Astrocyte (in vitro differentiated cells and primary cell): Measurements from ENCODE around the gene SIGLEC15. TPM values are rescaled to one million over a fixed set of nuclear protein-coding genes. Genes with fewer than 3 reads are reported as not detected.

Source experiments
- DNase-seq: peaks from one replicate; pipeline ENCODE4 v3.0.0-alpha.2; 2010; ENCODE audit warnings: low read depth
- FAIRE-seq: peaks from 2 replicates; lab custom pipeline; 2011; peaks lifted over from hg19 to GRCh38; lab: Jason Lieb, UNC
- H2AFZ ChIP-seq: 2 replicates; pipeline ENCODE4 v1.6.0; 2012; ENCODE audit warnings: low read depth, low read length, inconsistent platforms
- H3K27ac ChIP-seq: 2 replicates; pipeline ENCODE4 v1.5.1; 2011; ENCODE audit warnings: low read depth, low read length, inconsistent platforms
- H3K27me3 ChIP-seq: 2 replicates; pipeline ENCODE4 v1.6.0; 2011; ENCODE audit warnings: low read length, inconsistent platforms; ENCODE audit not compliant: insufficient read depth
- H3K36me3 ChIP-seq: 2 replicates; pipeline ENCODE4 v1.5.1; 2011; ENCODE audit warnings: low read length, inconsistent platforms; ENCODE audit not compliant: insufficient read depth
- H3K4me1 ChIP-seq: 2 replicates; pipeline ENCODE4 v1.5.1; 2011; ENCODE audit warnings: low read length, inconsistent platforms; ENCODE audit not compliant: insufficient read depth
- H3K4me2 ChIP-seq: 2 replicates; pipeline ENCODE4 v1.6.0; 2012; ENCODE audit warnings: low read length, inconsistent platforms
- H3K4me3 ChIP-seq: 2 replicates; pipeline ENCODE4 v1.5.1; 2011; ENCODE audit warnings: low read depth, mild to moderate bottlenecking, low read length, inconsistent platforms; ENCODE audit not compliant: insufficient read depth
- H3K79me2 ChIP-seq: 2 replicates; pipeline ENCODE4 v1.6.0; 2012; ENCODE audit warnings: mild to moderate bottlenecking, low read length, inconsistent platforms; ENCODE audit not compliant: insufficient read depth
- H3K9ac ChIP-seq: 2 replicates; pipeline ENCODE4 v1.6.0; 2012; ENCODE audit warnings: mild to moderate bottlenecking, low read length, inconsistent platforms
- H3K9me3 ChIP-seq: 2 replicates; pipeline ENCODE4 v1.5.1; 2012; ENCODE audit warnings: low read depth, mild to moderate bottlenecking, low read length, inconsistent platforms; ENCODE audit not compliant: insufficient read depth
- H4K20me1 ChIP-seq: 2 replicates; pipeline ENCODE4 v1.6.0; 2012; ENCODE audit warnings: low read length, inconsistent platforms; ENCODE audit not compliant: insufficient read depth
- H3K27ac Mint-ChIP-seq: one replicate; pipeline ENCODE4 v1.8.0; 2021; ENCODE audit warnings: mild to moderate bottlenecking, mixed read lengths; ENCODE audit not compliant: unreplicated experiment
- H3K27me3 Mint-ChIP-seq: one replicate; pipeline ENCODE4 v1.8.0; 2021; ENCODE audit warnings: low read depth, mixed read lengths; ENCODE audit not compliant: unreplicated experiment
- H3K36me3 Mint-ChIP-seq: one replicate; pipeline ENCODE4 v1.8.0; 2021; ENCODE audit warnings: low read depth, mixed read lengths; ENCODE audit not compliant: unreplicated experiment
- H3K4me1 Mint-ChIP-seq: one replicate; pipeline ENCODE4 v1.8.0; 2021; ENCODE audit warnings: low read depth, mixed read lengths; ENCODE audit not compliant: unreplicated experiment
- H3K4me3 Mint-ChIP-seq: one replicate; pipeline ENCODE4 v1.8.0; 2021; ENCODE audit warnings: mild to moderate bottlenecking, moderate library complexity, mixed read lengths; ENCODE audit not compliant: unreplicated experiment
- H3K9me3 Mint-ChIP-seq: one replicate; pipeline ENCODE4 v1.8.0; 2021; ENCODE audit warnings: mild to moderate bottlenecking, mixed read lengths; ENCODE audit not compliant: unreplicated experiment
- EZH2 ChIP-seq: IDR thresholded peaks from 2 replicates; pipeline ENCODE4 v1.6.1; 2012; ENCODE audit warnings: mild to moderate bottlenecking, low read length, inconsistent platforms; ENCODE audit not compliant: insufficient read depth
- total RNA-seq: library from RNA; stranded (reverse); gene quantifications from 2 replicates; pipeline ENCODE4 v1.2.1, GENCODE V29; 2021
- TF ChIP-seq, protein P1 (sequence below): IDR thresholded peaks from 2 replicates; pipeline ENCODE4 v1.5.1; 2011; ENCODE audit warnings: low read depth, mild to moderate bottlenecking, inconsistent platforms, low read length, moderate library complexity; ENCODE audit not compliant: insufficient read depth

The SIGLEC15 gene
- total RNA-seq, 1 donor from 2014 or later = 0.27 TPM

DNA sequence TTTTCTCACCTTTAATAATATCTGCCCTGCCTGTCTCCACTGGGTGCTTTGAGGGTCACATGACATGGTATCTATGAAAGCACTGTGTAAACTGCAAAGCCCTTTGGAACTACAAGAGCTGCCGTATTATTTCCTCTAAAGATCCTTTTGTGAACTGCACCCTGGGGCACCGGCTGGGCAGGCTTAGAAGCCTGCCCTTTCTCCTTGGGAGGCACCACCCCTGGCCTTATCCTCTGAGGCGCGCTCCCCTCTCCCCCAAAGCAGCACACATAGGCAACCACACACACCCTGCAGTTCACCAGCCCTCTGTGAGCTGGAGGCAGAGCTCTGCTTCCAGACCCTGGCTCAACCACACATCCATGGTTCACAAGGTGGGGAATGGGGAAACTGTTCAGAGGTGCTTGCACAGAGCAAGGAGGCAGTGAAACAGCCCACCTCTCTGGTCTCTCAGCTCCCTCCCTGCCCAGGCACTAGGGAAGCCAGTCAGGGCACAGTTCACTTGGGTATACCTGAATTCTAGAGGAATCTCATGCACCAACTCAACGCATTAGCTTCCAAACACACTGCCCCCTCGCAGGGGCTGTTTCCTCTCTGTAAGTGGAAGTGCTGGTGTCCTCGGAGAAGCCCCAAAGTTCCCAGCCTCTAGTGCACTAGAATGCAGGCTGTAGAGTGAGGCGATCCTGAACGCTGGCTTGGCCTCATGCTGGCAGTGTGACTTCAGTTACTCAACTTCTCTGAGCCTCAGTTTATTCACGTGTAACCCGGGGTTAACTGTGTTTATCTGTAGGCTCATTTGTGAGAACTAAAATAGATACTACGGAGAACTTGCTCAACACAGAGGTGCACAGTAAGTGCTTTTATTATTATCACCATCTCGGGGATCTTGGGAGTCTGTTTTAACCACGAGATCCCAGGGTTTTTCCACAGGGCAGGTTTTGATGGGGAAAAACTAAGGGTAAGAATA lies 11.0 kb downstream of the SIGLEC15 start:
- H3K9me3 Mint-ChIP-seq = peaks cover 7% of the 10 kb centered on the region
- Histone ChIP-seq H3K4me3 (no peak overlapping the region), H4K20me1 (no peaks in the 10 kb centered on the region), H3K4me1 (peaks cover 25% of the 10 kb centered on the region), H3K27ac (no peak overlapping the region), H3K36me3 (no peaks in the 10 kb centered on the region), H3K9me3 (no peaks in the 10 kb centered on the region), H3K79me2 (no peaks in the 10 kb centered on the region), H3K9ac (no peak overlapping the region), H3K27me3 (peaks cover 3% of the 10 kb centered on the region), H3K4me2 (no peak overlapping the region), H2AFZ (no peak overlapping the region)
- DNase-seq (no peak), FAIRE-seq (no peak)
- H3K36me3 Mint-ChIP-seq = no peaks in the 10 kb centered on the region
- H3K27me3 Mint-ChIP-seq = peaks cover 39% of the 10 kb centered on the region
- no peak overlapping the region for H3K4me3 Mint-ChIP-seq
- H3K27ac Mint-ChIP-seq = no peak overlapping the region
- TF ChIP-seq, protein P1, sequence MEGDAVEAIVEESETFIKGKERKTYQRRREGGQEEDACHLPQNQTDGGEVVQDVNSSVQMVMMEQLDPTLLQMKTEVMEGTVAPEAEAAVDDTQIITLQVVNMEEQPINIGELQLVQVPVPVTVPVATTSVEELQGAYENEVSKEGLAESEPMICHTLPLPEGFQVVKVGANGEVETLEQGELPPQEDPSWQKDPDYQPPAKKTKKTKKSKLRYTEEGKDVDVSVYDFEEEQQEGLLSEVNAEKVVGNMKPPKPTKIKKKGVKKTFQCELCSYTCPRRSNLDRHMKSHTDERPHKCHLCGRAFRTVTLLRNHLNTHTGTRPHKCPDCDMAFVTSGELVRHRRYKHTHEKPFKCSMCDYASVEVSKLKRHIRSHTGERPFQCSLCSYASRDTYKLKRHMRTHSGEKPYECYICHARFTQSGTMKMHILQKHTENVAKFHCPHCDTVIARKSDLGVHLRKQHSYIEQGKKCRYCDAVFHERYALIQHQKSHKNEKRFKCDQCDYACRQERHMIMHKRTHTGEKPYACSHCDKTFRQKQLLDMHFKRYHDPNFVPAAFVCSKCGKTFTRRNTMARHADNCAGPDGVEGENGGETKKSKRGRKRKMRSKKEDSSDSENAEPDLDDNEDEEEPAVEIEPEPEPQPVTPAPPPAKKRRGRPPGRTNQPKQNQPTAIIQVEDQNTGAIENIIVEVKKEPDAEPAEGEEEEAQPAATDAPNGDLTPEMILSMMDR = no peak
- TF ChIP-seq EZH2 = no peak
- H3K4me1 Mint-ChIP-seq = peaks cover 2% of the 10 kb centered on the region

DNA sequence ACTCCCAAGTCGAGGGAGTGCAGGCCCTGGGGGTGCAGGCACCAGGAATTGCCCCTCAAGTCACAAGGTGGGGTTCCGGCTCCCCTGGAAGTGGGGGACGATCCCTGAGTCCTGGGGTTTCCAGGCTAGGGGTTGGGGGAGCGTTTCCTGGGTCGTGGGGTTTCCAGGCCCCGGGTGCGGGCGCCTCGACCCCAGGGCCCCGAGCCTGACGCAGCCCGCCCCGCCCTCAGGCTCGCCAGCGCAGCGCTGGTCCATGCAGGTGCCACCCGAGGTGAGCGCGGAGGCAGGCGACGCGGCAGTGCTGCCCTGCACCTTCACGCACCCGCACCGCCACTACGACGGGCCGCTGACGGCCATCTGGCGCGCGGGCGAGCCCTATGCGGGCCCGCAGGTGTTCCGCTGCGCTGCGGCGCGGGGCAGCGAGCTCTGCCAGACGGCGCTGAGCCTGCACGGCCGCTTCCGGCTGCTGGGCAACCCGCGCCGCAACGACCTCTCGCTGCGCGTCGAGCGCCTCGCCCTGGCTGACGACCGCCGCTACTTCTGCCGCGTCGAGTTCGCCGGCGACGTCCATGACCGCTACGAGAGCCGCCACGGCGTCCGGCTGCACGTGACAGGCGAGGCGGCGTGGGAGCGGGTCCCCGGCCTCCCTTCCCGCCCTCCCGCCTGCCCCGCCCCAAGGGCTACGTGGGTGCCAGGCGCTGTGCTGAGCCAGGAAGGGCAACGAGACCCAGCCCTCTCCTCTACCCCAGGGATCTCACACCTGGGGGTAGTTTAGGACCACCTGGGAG lies 12.0 kb downstream of the SIGLEC15 start:
- H3K36me3 Mint-ChIP-seq = peaks cover 2% of the 10 kb centered on the region
- H3K27ac ChIP-seq = no peak overlapping the region
- H3K79me2 ChIP-seq = no peaks in the 10 kb centered on the region
- no peaks in the 10 kb centered on the region for H3K9me3 ChIP-seq
- H3K9me3 Mint-ChIP-seq = peaks cover 9% of the 10 kb centered on the region
- H3K27me3 ChIP-seq = peaks cover 3% of the 10 kb centered on the region
- TF ChIP-seq, protein P1 = no peak
- no peak for TF ChIP-seq EZH2
- no peak for FAIRE-seq
- peaks cover 39% of the 10 kb centered on the region for H3K27me3 Mint-ChIP-seq
- H4K20me1 ChIP-seq = no peaks in the 10 kb centered on the region
- H2AFZ ChIP-seq = peak overlapping the region; percentile 85
- no peak overlapping the region for H3K27ac Mint-ChIP-seq
- no peak overlapping the region for H3K4me3 ChIP-seq
- peak; percentile 36 for DNase-seq
- peak overlapping the region; percentile 68 for H3K4me2 ChIP-seq
- H3K4me3 Mint-ChIP-seq = no peak overlapping the region
- no peaks in the 10 kb centered on the region for H3K36me3 ChIP-seq
- no peak overlapping the region for H3K9ac ChIP-seq
- H3K4me1 Mint-ChIP-seq = peaks cover 2% of the 10 kb centered on the region
- H3K4me1 ChIP-seq = peaks cover 25% of the 10 kb centered on the region
